ENCODE data around the gene AKAIN1. TPM values are rescaled to one million over a fixed set of nuclear protein-coding genes. Genes with fewer than 3 reads are reported as not detected.

The AKAIN1 gene
- total RNA-seq, 4 donors from 2014 or later = not detected

DNA sequence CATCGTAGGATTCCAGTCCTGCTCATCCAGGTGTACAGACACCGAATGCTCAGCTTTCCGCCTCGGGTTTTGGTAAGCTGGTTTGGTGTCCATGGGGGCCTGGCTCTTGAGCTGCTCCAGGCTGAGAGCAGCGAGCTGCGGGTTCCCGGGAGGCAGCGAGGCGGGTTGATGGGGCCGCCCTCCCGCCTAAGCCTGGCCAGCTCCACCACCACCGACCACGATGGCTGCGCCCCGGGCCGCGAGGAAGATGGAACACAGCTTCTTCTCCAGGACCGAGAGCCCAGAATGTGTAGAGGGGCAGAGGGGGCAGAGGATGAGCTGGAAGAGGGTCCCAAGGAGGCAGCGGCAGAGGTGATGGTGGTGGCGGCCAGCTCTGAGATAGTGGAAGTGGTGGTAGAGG, 64.1 kb downstream of the AKAIN1 start:
- H3K27me3 ChIP-seq = no peaks in the 10 kb centered on the region
- no peaks in the 10 kb centered on the region for H3K36me3 ChIP-seq
- H3K27ac ChIP-seq = no peak overlapping the region
- no peak for ATAC-seq
- WGBS, 2 donors (ENCODE audit: low coverage in 1 of 2) = no CpG with 5 or more reads among the region's 20 CpGs
- no peaks in the 10 kb centered on the region for H3K9me3 ChIP-seq
- TF ChIP-seq POLR2AphosphoS5 (IDR thresholded peaks at IDR 0.05) (no peak), EP300 (IDR thresholded peaks at IDR 0.05) (no peak), POLR2A (IDR thresholded peaks at IDR 0.05) (no peak)
- TF ChIP-seq, protein P1, sequence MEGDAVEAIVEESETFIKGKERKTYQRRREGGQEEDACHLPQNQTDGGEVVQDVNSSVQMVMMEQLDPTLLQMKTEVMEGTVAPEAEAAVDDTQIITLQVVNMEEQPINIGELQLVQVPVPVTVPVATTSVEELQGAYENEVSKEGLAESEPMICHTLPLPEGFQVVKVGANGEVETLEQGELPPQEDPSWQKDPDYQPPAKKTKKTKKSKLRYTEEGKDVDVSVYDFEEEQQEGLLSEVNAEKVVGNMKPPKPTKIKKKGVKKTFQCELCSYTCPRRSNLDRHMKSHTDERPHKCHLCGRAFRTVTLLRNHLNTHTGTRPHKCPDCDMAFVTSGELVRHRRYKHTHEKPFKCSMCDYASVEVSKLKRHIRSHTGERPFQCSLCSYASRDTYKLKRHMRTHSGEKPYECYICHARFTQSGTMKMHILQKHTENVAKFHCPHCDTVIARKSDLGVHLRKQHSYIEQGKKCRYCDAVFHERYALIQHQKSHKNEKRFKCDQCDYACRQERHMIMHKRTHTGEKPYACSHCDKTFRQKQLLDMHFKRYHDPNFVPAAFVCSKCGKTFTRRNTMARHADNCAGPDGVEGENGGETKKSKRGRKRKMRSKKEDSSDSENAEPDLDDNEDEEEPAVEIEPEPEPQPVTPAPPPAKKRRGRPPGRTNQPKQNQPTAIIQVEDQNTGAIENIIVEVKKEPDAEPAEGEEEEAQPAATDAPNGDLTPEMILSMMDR (IDR thresholded peaks at IDR 0.05) = no peak
- H3K4me3 ChIP-seq = no peak overlapping the region
- H3K4me1 ChIP-seq = no peaks in the 10 kb centered on the region

DNA sequence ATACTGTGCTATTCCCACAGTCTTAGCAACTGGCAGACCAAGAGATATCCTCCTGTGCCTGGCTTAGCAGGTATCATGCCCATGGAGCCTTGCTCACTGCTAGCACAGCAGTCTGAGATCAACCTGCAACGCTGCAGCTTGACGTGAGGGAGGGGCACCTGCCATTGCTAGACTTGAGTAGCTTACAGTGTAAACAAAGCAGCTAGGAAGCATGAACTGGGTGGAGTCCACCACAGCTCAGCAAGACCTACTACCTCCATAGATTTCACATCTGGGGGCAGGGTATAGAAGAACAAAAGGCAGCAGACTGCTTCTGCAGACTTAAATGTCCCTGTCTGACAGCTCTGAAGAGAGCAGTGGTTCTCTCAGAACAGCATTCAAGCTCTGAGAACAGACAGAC, 74.8 kb downstream of the AKAIN1 start:
- Histone ChIP-seq H3K27me3 (peaks cover 5% of the 10 kb centered on the region), H3K9me3 (peaks cover 0 to 56% (median 0%) of the 10 kb centered on the region in 3 donors), H3K36me3 (no peaks in the 10 kb centered on the region), H3K4me1 (no peaks in the 10 kb centered on the region), H3K4me3 (no peak overlapping the region), H3K27ac (no peak overlapping the region)
- no peak for ATAC-seq
- TF ChIP-seq, protein P1 (IDR thresholded peaks at IDR 0.05) = no peak
- TF ChIP-seq POLR2AphosphoS5 (IDR thresholded peaks at IDR 0.05) = no peak
- no peak for TF ChIP-seq EP300 (IDR thresholded peaks at IDR 0.05)
- no peak for TF ChIP-seq POLR2A (IDR thresholded peaks at IDR 0.05)
- 60% methylated on average over 2 of the region's 2 CpGs; no CpG with 5 or more reads in 1 of the 2 donors for WGBS, 2 donors (ENCODE audit: low coverage in 1 of 2)

DNA sequence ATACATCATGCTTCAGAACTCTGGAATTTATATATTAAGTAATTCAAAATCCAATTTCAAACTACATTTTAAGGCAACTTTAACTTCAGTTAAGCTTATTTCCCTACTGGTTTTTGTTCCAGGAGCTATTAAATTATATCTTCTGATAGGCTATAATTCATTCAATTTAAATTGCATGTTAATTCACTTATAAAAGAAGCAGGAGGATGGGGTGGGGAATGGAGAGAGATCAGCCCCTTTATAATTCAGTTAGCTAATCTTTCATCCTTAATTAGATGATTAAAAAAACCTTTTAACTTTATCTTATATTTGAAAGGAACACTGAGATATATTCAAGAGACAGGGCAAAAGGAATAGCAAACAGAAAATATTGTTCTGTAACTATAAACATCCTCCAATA, 86.8 kb downstream of the AKAIN1 start:
- no peak overlapping the region for H3K4me3 ChIP-seq
- TF ChIP-seq POLR2AphosphoS5 (IDR thresholded peaks at IDR 0.05) (no peak), POLR2A (IDR thresholded peaks at IDR 0.05) (no peak), EP300 (IDR thresholded peaks at IDR 0.05) (no peak)
- TF ChIP-seq, protein P1 (IDR thresholded peaks at IDR 0.05) = no peak

DNA sequence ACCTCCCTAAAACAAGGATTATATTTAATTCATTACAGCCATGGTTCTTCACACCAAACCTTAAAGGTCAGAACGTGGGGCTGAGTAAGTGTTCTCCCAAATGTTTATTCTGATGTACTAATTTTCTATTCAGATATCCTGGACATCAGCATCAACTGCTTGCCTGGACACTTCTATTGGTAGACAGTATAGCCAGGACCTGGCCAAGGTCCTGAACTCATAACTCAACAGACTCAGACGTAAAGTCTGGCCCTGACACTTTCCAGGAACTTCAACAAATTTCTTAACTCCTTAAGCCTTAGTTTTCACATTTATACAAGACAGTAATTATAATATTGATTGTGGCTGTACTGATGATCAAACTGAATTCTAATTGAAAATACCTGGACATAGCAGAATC, 89.1 kb downstream of the AKAIN1 start:
- TF ChIP-seq EP300 (IDR thresholded peaks at IDR 0.05) (no peak), POLR2AphosphoS5 (IDR thresholded peaks at IDR 0.05) (no peak), POLR2A (IDR thresholded peaks at IDR 0.05) (no peak)
- TF ChIP-seq, protein P1 (IDR thresholded peaks at IDR 0.05) = no peak
- H3K4me1 ChIP-seq = no peaks in the 10 kb centered on the region
- H3K27me3 ChIP-seq = no peaks in the 10 kb centered on the region
- no peaks in the 10 kb centered on the region for H3K9me3 ChIP-seq
- 11% methylated on average over 2 of the region's 2 CpGs; no CpG with 5 or more reads in 1 of the 2 donors for WGBS, 2 donors (ENCODE audit: low coverage in 1 of 2)
- no peak for ATAC-seq
- H3K36me3 ChIP-seq = no peaks in the 10 kb centered on the region
- no peak overlapping the region for H3K4me3 ChIP-seq
- H3K27ac ChIP-seq = no peak overlapping the region

More for the DNA sequence above, 86.8 kb downstream of the AKAIN1 start:
- Histone ChIP-seq H3K27me3 (no peaks in the 10 kb centered on the region), H3K9me3 (peaks cover 0 to 4% (median 0%) of the 10 kb centered on the region in 3 donors), H3K27ac (no peak overlapping the region), H3K36me3 (no peaks in the 10 kb centered on the region), H3K4me1 (no peaks in the 10 kb centered on the region)
- no peak for ATAC-seq

DNA sequence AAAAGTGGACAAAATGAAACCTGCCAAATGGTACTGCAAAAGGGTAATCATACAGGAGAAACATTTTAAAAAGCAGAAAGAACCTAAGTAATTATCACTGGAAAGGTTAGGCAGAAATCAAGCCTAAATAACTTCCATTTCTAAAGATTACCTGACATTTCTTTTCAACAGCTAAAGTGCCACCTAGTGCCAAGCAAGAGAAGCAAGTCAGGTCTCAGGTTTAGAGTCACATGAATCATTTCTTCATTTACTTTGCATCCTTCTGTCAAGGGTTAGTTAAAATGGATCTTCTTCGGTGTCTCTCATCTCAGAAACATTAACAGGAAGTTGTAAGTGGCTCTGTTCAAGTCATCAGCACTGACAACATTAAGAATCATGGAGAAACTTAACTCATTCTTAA, 90.3 kb downstream of the AKAIN1 start:
- ATAC-seq = no peak
- Histone ChIP-seq H3K27ac (no peak overlapping the region), H3K9me3 (no peaks in the 10 kb centered on the region), H3K36me3 (no peaks in the 10 kb centered on the region), H3K4me3 (no peak overlapping the region), H3K4me1 (no peaks in the 10 kb centered on the region), H3K27me3 (no peaks in the 10 kb centered on the region)
- TF ChIP-seq POLR2AphosphoS5 (IDR thresholded peaks at IDR 0.05) = no peak
- TF ChIP-seq EP300 (IDR thresholded peaks at IDR 0.05) = no peak
- TF ChIP-seq POLR2A (IDR thresholded peaks at IDR 0.05) = no peak
- TF ChIP-seq, protein P1 (IDR thresholded peaks at IDR 0.05) = no peak
- 17 to 60% methylated on average over 1 of the region's 1 CpG for WGBS, 2 donors (ENCODE audit: low coverage in 1 of 2)

Data from gastroesophageal sphincter (tissue), 4 donors.